K562 (cell line): ENCODE data around the gene ABR.

Source experiments
- BRCA1 ChIP-seq, 2 experiments: fragments of 450-650 bp in 1 of 2; sonication (generic) in 1 of 2; formaldehyde crosslinking in 1 of 2; IDR thresholded peaks; 2 replicates each; pipeline versions ENCODE4 v1.5.0 to v1.6.1; 2017 to 2020; ENCODE audit warnings: mild to moderate bottlenecking in 1 of 2, missing genetic modification reagents in 1 of 2
- DMBX1 ChIP-seq: fragments of 250-450 bp; sonication (Bioruptor Pico); IDR thresholded peaks from 2 replicates; pipeline ENCODE4 v1.8.0; 2022; ENCODE audit warnings: inconsistent platforms, mild to moderate bottlenecking, moderate library complexity, borderline replicate concordance
- MYBL2 ChIP-seq, 2 experiments: fragments of 450-650 bp in 1 of 2; sonication (generic) in 1 of 2; formaldehyde crosslinking in 1 of 2; IDR thresholded peaks; 2 replicates each; pipeline versions ENCODE4 v1.6.1 to v1.8.1; 2017 to 2022; ENCODE audit warnings: borderline replicate concordance in 1 of 2, inconsistent platforms in 1 of 2, low read depth in 1 of 2, mild to moderate bottlenecking in 1 of 2, missing genetic modification reagents in 1 of 2, moderate library complexity in 1 of 2
- PATZ1 ChIP-seq: fragments of 250-450 bp; sonication (Bioruptor Pico); IDR thresholded peaks from 2 replicates; pipeline ENCODE4 v1.5.0; 2020; ENCODE audit warnings: mild to moderate bottlenecking, borderline replicate concordance
- TFE3 ChIP-seq: fragments of 450-650 bp; formaldehyde crosslinking; IDR thresholded peaks from 2 replicates; pipeline ENCODE4 v1.4.0; 2020; ENCODE audit warnings: mild to moderate bottlenecking, mixed read lengths
- ZFX ChIP-seq: sonication (generic); formaldehyde crosslinking; IDR thresholded peaks from 2 replicates; pipeline ENCODE4 v1.8.0; 2022; ENCODE audit warnings: mild to moderate bottlenecking, missing genetic modification reagents, moderate library complexity
- TF ChIP-seq, protein P1 (sequence below): fragments of 450-650 bp; conservative IDR thresholded peaks from 2 replicates; pipeline ENCODE4 v1.6.1; 2016; ENCODE audit warnings: missing genetic modification characterization, low read depth, mild to moderate bottlenecking, control low read depth, missing compliant biosample characterization
- TF ChIP-seq, protein P2 (sequence below): sonication (generic); formaldehyde crosslinking; IDR thresholded peaks from 2 replicates; pipeline ENCODE4 v1.8.0; 2023; ENCODE audit warnings: missing genetic modification reagents, mild to moderate bottlenecking, borderline replicate concordance
- TF ChIP-seq, protein P3 (sequence below), 2 experiments: fragments of 450-650 bp in 1 of 2; IDR thresholded peaks; 2 replicates each; pipeline ENCODE4 v1.6.1; 2011 to 2017; ENCODE audit warnings: low read depth in 2 of 2, antibody characterized with exemption in 1 of 2, borderline replicate concordance in 1 of 2, low read length in 1 of 2, mild to moderate bottlenecking in 1 of 2, mixed read lengths in 1 of 2; ENCODE audit not compliant: control insufficient read depth in 1 of 2

- TF ChIP-seq ZFX (CRISPR knock-in tag) (no peak), PATZ1 (CRISPR knock-in tag) (no peak), BRCA1 (IDR thresholded peaks at IDR 0.05) (no peak), BRCA1 (CRISPR knock-in tag; IDR thresholded peaks at IDR 0.05) (no peak), MYBL2 (IDR thresholded peaks at IDR 0.05; ENCODE audit: low read depth) (no peak), MYBL2 (CRISPR knock-in tag; IDR thresholded peaks at IDR 0.05; ENCODE audit: borderline replicate concordance) (no peak), TFE3 (CRISPR knock-in tag) (no peak), DMBX1 (CRISPR knock-in tag) (no peak)
- TF ChIP-seq, protein P1, sequence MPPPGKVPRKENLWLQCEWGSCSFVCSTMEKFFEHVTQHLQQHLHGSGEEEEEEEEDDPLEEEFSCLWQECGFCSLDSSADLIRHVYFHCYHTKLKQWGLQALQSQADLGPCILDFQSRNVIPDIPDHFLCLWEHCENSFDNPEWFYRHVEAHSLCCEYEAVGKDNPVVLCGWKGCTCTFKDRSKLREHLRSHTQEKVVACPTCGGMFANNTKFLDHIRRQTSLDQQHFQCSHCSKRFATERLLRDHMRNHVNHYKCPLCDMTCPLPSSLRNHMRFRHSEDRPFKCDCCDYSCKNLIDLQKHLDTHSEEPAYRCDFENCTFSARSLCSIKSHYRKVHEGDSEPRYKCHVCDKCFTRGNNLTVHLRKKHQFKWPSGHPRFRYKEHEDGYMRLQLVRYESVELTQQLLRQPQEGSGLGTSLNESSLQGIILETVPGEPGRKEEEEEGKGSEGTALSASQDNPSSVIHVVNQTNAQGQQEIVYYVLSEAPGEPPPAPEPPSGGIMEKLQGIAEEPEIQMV (tag): no peak
- TF ChIP-seq, protein P2, sequence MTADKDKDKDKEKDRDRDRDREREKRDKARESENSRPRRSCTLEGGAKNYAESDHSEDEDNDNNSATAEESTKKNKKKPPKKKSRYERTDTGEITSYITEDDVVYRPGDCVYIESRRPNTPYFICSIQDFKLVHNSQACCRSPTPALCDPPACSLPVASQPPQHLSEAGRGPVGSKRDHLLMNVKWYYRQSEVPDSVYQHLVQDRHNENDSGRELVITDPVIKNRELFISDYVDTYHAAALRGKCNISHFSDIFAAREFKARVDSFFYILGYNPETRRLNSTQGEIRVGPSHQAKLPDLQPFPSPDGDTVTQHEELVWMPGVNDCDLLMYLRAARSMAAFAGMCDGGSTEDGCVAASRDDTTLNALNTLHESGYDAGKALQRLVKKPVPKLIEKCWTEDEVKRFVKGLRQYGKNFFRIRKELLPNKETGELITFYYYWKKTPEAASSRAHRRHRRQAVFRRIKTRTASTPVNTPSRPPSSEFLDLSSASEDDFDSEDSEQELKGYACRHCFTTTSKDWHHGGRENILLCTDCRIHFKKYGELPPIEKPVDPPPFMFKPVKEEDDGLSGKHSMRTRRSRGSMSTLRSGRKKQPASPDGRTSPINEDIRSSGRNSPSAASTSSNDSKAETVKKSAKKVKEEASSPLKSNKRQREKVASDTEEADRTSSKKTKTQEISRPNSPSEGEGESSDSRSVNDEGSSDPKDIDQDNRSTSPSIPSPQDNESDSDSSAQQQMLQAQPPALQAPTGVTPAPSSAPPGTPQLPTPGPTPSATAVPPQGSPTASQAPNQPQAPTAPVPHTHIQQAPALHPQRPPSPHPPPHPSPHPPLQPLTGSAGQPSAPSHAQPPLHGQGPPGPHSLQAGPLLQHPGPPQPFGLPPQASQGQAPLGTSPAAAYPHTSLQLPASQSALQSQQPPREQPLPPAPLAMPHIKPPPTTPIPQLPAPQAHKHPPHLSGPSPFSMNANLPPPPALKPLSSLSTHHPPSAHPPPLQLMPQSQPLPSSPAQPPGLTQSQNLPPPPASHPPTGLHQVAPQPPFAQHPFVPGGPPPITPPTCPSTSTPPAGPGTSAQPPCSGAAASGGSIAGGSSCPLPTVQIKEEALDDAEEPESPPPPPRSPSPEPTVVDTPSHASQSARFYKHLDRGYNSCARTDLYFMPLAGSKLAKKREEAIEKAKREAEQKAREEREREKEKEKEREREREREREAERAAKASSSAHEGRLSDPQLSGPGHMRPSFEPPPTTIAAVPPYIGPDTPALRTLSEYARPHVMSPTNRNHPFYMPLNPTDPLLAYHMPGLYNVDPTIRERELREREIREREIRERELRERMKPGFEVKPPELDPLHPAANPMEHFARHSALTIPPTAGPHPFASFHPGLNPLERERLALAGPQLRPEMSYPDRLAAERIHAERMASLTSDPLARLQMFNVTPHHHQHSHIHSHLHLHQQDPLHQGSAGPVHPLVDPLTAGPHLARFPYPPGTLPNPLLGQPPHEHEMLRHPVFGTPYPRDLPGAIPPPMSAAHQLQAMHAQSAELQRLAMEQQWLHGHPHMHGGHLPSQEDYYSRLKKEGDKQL: no peak
- TF ChIP-seq, protein P3, sequence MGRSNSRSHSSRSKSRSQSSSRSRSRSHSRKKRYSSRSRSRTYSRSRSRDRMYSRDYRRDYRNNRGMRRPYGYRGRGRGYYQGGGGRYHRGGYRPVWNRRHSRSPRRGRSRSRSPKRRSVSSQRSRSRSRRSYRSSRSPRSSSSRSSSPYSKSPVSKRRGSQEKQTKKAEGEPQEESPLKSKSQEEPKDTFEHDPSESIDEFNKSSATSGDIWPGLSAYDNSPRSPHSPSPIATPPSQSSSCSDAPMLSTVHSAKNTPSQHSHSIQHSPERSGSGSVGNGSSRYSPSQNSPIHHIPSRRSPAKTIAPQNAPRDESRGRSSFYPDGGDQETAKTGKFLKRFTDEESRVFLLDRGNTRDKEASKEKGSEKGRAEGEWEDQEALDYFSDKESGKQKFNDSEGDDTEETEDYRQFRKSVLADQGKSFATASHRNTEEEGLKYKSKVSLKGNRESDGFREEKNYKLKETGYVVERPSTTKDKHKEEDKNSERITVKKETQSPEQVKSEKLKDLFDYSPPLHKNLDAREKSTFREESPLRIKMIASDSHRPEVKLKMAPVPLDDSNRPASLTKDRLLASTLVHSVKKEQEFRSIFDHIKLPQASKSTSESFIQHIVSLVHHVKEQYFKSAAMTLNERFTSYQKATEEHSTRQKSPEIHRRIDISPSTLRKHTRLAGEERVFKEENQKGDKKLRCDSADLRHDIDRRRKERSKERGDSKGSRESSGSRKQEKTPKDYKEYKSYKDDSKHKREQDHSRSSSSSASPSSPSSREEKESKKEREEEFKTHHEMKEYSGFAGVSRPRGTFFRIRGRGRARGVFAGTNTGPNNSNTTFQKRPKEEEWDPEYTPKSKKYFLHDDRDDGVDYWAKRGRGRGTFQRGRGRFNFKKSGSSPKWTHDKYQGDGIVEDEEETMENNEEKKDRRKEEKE (IDR thresholded peaks at IDR 0.05; ENCODE audit: borderline replicate concordance in 1 of 2, control insufficient read depth in 1 of 2, low read depth in 2 of 2, low read length in 1 of 2): no peak
These were observed 22.9 kb downstream of the ABR start for GRCh38 chr17:1156864-1157263.
